Endometrium (tissue), 2 donors: ENCODE measurements around the gene GATAD2A.
"Not testable (repeated sequence)": the region's sequence is repeated elsewhere in the genome, so short reads cannot be mapped to it uniquely, and the experiment has no call there.

Experiments used
- FAIRE-seq: peaks from 2 replicates; lab custom pipeline; 2012; peaks lifted over from hg19 to GRCh38; lab: Jason Lieb, UNC
- donor health status: control.
- donor health status: control.

GATAD2A gene

DNA sequence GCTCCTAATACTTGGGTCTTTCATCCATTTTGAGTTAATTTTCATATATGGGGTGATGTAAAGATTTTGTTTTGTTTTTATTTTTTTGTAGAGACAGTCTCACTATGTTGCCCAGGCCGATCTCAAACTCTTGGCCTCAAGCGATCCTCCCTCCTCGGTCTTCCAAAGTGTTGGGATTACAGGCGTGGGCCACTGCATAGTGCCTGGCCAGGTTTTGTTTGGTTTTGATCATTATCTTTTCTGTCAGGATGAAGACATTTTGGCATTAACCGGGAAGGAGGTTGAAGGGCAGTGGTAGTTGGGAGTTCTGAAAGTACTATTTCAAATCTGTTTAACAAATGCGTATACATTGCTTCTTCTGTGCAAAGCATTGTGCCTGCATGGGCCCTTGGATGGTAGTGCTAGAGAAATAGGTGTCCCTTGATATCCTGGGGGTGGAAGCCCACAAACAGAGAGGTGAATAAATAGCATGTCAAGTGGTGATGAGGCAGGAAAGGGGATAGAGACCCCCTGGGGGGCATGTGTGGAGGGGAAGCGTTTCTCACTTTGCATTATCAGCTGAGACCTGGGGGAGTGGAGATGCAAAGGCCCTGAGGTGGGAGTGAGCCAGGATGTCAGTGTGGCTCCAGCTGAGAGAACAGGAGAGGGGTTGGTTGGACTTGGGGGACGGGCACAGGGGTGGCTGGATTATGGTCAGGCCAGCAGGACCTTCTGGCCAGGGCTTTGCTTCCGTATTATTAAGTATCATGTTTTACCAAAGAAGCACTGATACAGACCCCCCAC, 41.4 kb downstream of the GATAD2A start:
- FAIRE-seq, result no peak

DNA sequence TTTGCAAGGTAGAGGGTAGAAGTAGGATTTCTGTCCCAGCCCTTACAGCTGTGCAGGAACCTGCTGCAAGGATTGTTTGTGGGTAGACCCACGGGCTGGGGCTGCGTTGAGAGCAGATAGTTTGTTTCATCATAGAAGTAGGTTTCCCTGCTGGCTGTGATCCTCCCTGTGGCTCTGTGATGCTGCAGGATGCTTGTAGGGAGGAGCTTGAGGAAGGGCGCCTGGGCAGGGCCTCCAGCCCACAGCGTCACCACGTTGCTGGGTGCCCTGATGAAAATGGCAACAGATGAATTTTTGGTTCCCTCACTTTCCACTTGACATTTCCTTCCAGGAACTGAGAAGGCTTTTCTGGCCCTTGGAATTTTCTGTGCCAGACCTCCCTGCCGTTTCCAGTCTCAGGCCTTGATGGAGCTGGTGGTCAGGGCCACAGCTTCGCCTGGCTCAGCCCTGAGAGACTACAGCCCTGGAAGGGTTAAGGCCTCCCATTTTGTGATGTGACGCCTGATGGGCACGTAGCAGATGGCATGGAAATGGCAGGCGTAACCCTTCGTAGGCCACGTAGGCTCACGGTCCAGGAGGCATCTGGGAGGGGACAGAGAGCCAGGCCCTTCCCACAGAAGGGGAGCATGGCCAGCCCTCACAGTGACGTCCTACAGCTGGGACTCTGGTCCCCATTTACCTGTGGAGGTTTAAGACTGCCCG, 42.2 kb downstream of the GATAD2A start:
- no peak for FAIRE-seq

DNA sequence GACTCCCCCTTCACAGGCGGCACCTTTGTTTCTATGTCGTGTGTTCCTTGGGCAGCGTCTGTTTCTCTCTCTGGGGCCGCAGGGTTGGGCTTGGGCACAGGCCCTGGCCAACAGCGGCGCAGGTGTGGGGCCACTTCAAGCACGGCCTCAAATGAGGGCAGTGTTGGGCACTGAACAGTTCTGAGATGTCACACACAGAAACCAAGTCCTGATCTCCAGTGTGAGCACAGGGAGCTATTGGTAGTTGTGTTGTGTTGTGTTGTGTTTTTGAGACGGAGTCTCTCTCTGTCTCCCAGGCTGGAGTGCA, 42.7 kb downstream of the GATAD2A start:
- no peak for FAIRE-seq

DNA sequence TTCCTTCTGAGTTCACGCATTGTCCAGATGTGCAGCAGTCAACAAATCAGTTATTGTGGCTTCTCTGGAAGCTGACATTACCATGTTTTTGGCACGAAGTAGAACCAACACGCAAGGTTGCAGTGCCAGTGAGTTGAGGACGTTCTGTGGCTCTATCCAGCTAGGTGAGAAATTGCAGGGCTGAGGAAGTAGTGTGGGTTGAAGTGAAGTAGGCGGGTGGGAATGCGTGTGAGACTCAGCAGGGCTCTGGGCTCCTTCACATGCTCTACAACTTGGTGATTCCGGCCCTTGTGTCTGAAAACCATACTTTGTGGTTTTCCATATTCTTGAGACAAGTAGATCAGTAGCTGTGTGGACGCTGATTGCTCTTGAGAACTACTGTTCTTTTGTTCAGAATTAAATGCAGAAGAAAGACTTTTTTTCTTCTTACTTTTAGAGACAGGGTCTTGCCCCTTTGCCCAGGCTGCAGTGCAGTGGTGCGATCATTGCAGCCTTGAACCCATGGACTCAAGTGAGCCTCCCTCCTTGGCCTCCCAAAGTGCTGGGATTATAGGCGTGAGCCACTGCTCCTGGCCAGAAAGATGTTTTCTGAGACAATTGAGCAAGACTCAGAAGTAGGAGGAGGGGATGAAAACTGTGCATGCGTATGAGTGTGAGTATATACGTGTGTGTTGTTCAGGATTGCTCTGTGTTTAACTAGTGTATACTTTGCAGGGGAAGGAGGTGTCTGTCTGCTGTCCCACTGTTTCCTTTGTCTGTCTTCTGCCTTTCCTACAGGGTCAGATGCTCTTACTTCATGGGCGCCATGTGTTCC, 46.2 kb downstream of the GATAD2A start:
- FAIRE-seq, result no peak

DNA sequence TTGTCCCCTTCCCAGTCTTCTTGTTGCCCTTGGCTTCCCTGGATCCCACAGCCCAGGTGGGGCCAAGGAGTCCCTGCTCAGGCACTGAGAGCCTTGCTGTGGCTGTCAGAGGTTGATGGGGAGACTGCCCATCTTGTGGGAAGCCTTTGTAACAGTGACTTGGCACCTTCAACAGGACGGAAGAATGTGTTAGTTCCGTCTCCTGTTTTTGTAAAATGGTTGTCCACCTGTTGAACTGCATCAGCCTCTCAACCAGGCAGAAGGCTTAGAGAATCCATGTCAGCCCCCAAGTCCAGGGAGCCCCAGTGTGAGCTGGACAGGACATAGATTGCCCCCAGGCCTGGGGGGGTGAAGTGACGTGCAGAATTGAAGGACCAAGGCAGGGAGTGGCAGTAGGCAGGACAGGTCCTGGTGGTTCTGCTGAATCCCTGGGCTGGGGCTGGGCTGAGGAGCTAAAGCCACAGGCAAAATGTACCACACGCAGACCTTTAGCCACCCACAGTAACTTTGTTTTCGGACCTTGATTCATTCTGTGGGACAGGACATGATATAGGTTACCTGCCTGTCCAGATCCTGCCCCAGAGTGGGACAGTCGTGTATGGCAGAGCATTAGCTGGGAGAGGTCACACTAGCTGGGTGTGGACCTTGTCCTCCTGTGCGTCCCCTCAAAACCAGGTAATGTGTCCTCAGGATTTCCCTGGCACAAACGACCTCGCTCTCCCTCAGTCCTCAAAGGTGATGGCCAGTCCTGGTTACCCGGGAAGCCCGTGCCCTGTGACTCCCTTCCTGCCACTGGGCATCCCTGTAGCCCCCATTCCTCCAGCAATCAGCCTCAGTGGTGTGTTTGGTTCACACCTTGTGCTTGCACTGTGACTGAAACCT, 47.0 kb downstream of the GATAD2A start:
- no peak for FAIRE-seq

DNA sequence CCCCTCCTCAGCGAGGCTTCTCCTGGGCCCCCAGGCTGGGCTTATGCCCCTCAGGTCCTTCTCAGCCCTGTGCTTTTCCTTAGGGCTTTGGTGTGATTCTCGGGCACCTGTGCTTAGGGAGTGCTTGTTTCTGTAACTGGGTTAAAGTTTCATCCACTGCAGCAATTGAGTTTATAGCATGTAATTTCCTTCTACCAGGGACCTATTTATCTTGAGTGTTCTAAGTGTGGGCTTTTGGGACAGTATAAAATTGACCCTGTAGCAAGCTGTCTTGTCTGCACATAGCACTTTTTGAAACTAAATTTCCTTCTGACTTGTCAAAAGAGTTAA, 47.6 kb downstream of the GATAD2A start:
- FAIRE-seq, result no peak

DNA sequence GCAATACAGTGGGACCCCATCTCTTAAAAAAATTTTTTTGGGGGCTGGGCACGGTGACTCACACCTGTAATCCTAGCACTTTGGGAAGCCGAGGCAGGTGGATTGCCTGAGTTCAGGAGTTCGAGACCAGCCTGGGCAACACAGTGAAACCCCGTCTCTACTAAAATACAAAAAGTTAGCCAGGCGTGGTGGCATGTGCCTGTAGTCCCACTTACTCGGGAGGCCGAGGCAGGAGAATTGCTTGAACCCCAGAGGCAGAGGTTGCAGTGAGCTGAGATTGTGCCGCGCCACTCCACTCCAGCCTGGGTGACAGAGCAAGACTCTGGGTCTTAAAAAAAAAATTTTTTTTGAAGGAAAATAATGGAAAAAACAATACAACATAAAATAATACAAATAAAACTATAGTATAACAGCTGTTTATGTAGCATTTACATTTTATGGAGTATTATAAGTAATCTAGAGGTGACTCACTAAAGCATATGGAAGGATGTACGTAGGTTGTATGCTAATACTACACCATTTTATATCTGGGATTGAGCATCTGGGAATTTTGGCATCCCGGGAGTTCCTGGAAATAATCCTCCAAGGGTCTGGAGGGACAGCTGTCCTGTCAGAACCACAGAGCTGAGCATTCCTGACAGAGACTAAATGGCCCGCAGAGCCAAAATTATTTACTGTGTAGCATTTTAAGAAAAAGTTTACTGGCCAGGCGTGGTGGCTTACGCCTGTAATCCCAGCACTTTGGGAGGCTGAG, 49.9 kb downstream of the GATAD2A start:
- FAIRE-seq, result not testable (repeated sequence)

DNA sequence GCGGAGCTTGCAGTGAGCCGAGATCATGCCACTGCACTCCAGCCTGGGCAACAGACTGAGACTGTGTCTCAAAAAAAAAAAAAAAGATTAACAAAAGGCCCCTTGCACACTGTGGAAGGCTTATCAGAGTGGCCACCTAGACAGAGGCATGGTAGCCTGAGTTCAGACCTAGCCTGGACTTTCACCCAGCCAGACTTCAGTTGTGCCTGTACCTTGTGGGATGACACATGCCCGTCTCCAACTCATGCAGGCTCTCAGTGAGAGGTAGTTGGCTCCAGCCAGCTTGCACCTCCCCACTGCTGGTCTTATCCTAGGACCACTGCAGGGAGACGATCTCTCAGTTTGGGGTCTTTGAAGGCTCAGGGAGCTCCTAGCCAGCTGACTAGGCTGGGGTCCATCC, 52.2 kb downstream of the GATAD2A start:
- no peak for FAIRE-seq

DNA sequence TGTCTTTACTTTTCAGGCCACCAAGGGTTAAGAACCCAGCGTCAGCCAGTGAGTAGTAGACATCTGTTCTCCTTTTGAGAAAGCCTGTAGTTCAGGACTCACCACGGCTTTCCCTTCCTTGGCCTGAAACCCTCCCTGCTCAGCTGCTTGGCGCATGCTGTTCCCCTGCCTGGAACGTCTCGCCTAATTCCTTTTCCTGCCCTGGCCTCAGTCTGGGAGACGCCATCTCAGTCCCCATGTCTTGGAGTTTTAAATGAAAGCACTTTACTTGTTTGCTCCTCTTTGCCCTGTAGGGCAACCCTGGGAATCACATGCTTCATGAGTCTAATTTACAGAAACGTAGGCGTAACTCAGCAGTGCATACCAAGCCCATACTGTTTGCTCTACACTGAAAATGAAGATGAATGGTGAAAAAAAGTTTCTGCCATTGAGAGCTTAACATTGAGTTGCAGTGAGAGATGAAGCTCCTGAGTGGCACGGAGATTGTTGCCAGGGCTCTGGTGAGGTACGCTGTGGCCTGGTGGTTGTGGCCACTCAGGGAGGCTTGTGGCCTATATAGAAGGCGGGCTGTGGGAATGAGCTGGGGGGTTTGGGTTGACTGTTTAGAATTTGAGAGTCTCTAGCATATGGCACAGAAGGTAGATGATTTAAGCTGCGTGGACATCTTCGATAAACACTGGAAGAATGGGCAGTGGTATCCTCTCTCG, 52.8 kb downstream of the GATAD2A start:
- no peak for FAIRE-seq

DNA sequence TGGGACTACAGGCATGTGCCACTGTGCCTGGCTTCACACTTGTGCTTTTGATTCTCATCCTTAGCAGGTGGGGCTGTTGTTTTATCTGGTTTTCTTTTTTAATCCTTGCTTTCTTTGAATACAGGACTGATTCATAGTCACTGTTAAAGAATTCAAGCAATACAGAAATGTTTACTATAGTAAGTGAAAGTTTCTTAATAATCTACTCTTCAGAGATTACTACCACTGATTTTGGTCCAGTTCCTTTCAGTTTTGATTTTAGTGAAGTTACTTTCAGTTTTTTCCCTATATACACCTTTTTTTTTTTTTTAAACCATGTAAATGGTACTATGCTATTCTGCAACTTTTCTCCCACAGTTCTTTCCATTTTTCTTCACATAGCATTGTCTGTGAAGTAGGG, 53.6 kb downstream of the GATAD2A start:
- FAIRE-seq, result no peak

DNA sequence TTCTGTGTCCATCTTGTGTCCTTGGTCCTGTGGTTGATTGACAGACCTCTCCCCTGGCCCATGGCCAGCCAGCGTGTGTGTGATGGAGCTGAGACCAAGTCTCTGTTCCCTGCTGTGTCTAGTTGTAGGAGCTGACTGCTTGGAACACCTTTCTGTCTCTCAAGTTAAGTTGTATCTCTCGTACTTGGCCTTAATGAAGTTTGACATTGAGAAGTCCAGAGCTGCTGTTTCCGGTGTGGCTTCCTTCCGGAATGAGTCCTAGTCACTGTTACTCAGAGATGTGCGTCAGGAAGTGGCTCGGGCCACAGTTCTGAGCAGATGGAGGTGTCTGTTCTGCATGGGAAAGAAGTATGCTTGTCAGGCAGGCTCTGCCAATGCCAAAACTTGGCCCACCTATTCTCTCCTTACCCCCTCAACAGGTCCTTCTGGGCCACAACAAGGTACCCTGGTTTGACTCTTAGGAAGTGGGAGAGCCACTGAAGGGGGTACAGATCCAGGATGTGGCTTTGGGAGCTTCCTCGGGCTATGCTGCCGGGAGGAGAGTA, 54.3 kb downstream of the GATAD2A start:
- no peak for FAIRE-seq

DNA sequence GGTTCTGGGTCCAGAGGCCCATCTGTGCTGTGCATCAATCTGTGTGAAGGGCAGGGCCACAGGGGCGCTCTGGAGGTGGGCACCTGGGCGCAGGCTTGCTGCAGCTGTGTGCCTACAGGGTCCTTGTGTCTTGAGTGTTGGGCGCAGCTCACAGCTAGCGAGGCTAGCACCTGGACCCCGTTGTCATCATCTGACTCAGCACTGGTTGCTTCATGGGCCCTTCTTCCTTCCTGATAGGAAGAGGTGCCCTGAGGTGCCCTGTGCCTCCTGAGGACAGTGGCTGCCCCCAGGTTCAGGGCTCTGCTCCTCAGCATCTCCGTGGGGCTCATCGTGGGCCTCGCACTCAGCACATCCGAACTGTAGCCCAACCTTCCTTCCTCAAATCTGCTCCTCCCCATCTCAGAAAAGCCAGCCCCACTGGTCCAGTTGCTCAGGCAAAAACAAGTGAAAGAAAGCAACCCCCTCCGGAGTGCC, 54.8 kb downstream of the GATAD2A start:
- FAIRE-seq, result no peak

DNA sequence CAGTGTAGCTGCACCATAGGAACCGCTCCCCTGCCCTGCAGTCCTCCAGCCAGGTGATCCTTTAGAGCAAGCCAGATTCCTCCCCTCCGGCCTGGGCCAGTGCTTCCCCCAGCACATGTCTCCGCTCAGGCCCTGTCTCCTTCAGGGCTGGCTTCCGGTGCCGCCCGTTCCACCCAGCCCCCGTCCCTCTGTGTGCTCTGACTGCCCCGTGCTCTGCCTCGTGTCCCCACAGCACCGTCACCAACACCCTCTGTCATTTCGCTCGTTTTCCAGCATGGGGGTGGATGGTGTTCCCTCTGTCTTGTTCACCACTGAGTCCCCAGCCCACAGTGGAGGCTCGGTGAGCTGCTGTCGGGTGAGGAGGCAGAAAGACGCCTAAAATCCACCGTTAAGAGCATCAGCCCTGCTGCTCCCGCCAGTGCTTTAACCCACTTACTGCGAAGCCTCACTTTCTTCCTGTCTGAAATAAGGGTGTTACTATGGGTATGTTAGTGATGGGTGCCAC, 55.3 kb downstream of the GATAD2A start:
- FAIRE-seq, result no peak

DNA sequence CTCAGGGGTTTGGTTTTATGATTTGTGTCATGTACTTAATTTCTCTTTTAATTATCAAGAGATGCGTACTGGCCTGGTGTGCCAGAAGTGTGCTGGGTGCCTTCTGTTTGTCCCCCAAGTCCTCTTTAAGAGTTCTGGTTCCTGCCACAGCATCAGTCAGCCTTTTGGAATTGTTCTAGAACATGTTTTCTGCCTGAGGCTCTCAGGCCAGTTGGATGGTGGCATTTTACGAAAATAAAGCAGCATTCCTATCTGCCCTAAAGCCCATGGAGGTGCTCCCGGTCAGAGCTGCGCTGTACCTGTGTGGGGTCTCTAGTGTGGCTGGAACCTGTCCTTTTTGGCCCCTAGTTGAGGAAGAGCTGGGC, 55.8 kb downstream of the GATAD2A start:
- FAIRE-seq, result no peak

DNA sequence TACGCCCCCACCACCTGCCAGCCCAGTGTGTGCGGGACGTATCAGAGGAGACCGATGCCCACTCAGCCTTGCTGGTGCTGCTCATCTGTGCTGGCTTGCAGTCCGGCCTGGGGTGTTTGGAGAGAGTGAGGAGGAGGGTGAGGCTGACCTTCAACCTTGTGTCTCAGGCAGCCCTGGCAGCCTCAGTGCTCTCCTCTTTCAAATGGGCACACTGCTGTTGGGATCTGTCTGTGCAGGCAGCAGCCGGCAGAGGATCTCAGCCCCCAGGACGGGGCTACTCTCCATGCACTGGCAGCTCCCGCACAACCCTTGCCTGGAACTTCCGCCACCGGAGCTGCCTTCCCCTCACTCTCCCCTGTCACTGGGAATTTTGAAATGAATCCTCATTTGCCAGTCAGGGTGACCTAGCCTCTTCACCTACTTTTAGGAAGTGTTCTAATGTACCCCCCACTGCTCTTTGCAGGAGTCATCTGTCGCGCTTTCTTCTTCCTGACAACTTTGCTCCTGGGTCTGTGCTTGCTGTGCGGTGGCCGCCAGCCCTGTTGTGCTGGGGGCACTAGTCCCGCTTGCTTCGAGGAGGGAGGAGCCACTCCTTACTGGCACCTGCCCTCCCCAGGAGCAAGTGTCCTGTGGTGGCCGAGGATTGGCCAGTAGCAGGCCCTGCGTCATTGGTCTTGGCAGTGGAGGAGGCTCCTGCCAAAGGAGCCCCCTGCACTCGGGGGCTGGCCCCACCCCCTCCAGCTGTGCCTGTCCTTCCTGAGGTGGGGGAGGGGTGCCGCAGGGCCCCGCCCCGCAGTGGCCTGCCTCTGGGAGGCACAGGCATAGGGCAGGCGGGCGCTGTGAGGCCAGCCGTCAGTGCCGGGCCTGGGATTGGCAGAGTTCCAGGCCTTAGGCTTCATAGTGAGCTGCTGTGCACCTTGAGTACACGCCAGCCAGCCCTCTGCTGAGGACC, 56.5 kb downstream of the GATAD2A start:
- no peak for FAIRE-seq

DNA sequence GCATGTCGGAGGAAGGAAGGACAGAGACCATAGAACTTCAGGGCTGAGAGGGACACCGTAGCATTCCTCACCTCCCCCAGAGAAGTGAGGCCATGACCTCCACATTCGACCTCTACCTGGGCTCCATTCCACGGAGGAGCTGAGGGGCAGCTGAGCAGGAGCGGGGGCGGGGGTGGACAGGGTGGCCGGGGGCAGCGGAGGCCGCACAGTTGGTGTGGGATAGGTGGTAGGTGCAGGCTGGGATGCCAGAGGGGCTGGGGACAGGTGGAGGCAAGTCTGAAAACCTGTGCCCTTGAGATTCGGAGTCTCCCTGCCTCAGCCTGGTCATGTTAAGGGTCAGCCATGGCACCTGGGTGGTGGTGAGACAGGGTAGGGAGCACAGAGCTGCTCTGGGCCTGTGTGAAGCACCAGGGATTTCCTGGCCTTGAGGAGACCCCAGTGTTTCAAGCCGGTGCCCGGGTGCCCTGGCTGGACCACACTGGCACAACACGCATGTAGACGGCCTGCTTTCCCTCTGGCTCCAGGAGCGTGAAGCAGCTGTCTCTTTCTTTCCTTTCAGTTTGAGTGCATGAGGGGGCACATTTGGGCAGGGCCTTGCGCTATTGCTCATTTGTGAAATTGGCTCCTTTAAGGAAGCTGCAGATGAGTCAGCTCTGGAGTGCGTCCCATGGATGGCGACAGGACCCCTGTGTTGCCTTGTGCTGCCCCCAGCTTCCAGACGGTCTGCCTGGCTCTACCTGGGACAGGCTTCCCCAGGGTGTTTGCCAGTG, 58.1 kb downstream of the GATAD2A start:
- FAIRE-seq, result no peak

DNA sequence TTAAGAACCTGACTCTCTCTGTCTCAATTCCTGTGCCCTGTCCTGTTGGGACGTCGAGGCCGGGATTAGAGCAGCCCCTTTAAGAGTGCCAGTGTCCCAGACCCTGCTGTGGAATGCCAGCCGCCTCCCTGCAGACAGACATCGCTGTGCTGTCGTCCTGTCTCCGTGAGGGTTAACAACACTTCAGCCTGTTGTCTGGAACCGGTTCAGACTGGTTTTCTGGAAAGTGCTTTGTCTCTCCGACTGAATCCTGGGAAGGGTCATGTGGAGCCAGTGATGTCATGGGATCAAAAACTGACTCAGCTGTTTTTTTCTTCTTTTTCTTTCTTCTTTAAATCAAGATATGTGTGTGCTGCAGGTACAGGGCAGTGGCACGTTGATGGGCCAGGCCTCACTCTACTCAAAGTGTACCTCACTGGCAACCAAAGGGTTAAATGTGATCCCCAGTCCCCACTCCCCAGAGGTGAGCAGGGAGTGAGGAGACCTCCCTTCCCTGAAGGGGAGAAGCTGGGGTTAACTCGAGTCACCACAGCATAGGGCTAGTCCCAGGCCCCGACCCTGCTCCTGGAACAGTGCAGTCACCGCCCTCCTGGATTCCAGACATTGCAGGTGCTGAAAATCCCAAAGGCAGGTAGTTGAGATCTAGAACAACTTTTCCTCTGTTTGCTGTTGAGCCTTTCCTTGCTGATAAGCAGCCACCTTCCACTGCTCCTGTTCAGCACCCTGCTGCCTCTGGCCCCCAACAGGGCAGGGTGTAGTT, 59.0 kb downstream of the GATAD2A start:
- FAIRE-seq, result peak; percentile 21
